Suppressor macrophage treated with lipopolysaccharide for 4 hours (primary cell): Measurements from ENCODE around the gene CPB1.

Experiments used
- DNase-seq: peaks from one replicate; pipeline ENCODE4 v3.0.0-alpha.2; 2020

Gene CPB1

GRCh38 chr3:148839805-148840204 lies 12.2 kb downstream of the CPB1 start:
- DNase-seq: no peak

GRCh38 chr3:148840451-148840850 lies 12.8 kb downstream of the CPB1 start:
- DNase-seq: no peak

- DNase-seq: peak; percentile 50
Observed at GRCh38 chr3:148845756-148846395, 18.3 kb downstream of the CPB1 start.

DNA sequence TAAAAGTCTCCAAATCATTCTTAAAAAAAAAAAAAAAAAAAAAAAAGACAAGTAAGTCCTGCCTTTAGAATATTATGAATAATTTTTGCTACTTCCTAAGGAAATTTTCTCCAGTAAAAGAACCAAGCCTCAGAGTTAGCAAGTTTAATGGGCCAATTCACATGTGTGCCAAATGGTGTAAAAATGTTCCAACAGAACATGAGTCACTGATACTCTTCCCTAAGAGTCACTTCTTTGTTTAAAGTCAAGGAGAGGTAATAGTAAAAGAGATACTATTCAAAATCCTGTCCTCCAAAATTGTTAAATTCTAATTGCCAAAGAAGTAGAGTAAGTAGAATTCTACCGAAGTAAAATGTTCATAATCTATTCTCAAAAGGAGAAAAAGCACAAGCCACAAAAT lies 19.7 kb downstream of the CPB1 start:
- no peak for DNase-seq

DNA sequence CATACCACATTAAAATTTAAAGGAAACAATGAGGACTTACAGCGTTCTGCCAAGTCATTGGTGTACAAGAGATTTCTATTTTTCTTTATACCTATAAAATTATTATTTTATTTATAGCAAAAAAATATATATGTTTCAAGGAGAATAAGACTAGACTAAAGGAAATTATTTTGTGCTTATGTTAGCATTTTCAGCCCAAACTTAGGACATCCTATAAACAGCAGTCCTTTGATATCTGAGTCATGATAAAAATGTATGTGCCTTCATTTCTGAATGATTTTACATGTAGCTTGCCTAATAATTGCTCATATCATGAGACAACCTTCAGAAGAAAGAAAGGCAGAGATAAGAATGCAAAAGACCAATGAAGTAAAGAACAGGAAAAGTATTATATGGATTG lies 20.8 kb downstream of the CPB1 start:
- DNase-seq: no peak

DNA sequence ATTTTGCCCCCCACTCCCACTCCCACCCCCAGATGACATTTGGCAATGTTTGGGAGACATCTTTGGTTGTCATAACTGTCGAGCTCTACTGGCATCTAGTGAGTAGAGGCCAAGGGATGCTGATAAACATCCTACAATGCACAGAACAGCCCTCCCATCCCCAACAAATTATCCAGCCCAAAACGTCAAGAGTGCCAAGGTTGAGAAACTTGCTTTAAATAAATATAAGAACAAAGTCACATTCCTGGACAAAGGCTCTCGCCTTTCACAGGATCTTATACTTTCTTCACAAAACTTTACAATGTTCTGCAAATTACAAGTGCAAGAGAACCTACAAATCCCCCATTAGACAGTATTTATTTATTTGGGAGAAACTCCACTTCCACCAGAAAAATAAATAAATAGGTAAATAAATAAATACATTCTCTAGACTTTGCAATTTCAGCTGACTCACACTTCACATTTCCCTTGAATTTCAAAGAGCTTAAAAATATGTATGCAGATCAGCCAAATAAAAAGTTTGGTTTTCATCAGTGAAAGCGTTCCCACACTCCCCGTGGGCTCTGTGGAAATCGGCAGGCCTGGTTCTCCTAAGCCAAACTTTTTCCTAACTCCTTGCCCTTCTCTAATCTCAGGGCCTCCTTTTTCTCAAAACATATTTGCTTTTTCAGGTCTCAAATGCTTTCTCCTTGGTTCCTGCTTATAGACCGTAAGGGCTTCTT lies 24.8 kb downstream of the CPB1 start:
- no peak for DNase-seq

DNA sequence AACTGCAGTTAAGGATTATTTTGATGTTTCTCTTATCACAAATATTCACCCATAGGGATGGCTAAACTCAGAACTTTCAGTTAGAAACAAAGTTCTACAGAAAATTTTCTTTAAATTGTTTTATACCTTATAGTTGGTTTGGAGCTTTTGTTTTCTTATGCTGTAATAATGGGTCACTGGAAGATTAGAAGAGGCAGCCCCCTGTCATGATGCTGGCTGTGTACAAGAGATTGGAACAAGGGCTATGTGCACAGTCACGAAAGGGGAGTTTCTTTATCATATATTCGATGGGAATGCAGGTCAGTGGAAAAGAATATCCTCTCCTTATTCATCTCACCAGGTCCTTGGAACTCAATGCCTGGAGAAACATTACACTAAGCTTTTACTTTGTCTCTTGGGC lies 25.5 kb downstream of the CPB1 start:
- no peak for DNase-seq

GRCh38 chr3:148854061-148854460 lies 26.4 kb downstream of the CPB1 start:
- DNase-seq: no peak

DNA sequence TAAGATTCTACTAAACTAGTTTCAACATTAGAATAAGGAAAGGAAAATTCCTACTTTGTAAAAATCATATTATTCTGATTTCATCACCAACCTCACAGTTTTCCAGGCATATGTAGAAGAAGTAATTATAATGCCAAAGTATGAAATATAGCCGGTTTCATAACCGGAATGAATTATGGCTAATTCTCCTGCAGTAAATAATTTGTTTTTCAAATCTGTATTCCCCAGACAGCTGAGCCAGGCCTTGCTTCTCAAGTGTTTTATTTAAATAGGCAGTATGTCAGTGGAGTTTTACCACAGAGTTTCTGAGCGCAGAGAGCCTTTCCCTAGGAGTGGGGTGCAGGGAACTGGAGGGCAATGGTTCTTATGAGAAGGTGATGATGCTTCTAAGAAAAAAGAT lies 28.8 kb downstream of the CPB1 start:
- DNase-seq: no peak

GRCh38 chr3:148857316-148857715 lies 29.7 kb downstream of the CPB1 start:
- no peak for DNase-seq

DNA sequence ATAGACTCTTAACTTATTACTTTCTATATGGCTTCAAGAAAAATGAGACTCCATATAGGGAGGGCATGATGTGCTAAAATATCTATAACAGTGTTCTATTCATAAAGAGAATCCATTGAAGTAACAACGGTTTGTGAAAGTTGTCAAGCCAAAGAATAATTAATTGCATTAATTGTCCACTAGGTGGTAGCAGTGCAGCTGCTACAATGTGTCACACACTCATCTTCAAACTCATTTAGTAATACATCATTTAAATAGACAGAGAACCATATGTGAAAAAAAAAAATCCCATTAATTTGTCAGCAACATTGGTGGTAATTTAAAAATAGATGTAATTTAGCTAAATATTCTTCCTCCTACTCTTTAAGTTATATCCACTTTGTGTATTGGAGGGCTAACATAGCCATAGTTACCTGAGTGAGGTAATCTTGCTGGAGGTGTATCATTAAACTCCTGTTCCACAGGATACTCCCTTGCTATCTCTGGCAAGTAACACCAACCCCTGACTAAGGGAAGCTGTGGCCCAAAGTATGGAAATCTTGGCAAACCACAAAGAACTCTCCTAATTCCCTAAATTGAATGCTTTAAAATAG lies 33.8 kb downstream of the CPB1 start:
- DNase-seq: peak; percentile 64

- DNase-seq: no peak
Observed at GRCh38 chr3:148863297-148863696, 35.7 kb downstream of the CPB1 start.

DNA sequence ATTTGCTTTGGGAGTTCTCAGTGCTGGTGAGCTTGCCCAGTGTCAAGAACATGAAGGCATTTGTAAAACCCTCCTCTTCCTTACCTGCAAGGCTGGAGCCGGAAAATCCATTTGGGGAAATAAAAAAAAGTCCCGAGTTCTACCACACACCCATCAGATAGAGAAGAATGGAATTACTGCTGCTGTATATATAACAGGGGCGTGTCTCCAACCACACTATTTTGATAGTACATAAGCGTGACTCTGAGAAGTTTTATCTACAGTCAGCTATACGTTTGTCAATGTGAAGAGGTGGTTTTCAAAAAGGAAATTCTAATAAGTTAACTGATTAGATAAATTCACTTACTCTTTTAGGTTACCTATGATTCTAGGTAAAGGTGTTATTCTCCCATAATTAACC lies 36.2 kb downstream of the CPB1 start:
- no peak for DNase-seq

DNA sequence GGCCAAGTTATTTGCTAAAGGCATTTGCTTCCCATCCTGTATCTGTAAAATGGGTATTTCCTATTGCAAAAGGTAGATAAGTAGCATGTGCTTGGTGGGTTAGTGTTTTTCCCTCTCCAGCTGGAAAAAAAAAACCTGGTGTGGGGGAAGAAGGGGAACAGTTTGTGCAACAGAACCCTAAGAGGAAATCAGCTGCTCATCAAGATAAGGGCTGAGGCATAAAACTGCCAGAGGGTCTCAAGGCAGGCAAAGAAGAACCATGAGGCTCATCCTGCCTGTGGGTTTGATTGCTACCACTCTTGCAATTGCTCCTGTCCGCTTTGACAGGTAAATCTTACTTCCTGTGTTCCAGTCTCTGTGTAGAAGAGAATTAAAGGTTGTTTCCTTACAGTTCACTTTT lies 37.4 kb downstream of the CPB1 start, which contains the start of gene CPA3:
TSS of gene CPA3 (plus strand) at position 248 of the 400 bp plus-strand sequence. CDS start at position 260, 12 bp downstream.
- DNase-seq: no peak

- no peak for DNase-seq
Observed at GRCh38 chr3:148866261-148866660, 38.6 kb downstream of the CPB1 start.

DNA sequence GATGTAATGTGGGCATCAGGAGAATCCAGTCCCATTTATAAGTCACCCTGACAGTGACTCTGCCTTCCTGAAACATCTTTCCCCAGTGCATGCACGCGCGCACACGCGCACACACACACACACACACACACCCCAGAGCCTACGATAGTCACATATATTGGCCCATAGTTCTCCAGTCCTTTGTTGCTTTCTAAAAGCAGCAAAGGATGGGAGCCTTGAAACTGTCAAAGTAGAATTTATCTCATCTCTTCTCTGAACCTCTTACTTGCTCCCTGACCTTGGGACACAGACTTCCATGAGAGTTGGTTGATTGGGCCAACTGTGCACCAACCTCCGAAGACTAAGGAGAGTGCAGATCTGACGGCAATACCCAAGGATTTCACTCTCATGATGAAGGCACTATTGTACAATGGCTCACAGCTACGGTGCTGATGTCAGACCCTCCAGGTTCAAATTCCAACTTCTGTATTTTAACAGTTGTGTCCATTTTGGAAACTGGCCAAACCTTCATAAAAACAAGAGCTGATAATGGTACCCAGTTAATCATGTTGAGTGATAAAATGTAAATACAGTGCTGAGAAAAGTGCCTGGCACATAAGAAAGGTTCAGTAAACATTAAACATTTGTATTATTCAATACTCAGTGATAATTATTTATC lies 45.8 kb downstream of the CPB1 start:
- DNase-seq: no peak

DNA sequence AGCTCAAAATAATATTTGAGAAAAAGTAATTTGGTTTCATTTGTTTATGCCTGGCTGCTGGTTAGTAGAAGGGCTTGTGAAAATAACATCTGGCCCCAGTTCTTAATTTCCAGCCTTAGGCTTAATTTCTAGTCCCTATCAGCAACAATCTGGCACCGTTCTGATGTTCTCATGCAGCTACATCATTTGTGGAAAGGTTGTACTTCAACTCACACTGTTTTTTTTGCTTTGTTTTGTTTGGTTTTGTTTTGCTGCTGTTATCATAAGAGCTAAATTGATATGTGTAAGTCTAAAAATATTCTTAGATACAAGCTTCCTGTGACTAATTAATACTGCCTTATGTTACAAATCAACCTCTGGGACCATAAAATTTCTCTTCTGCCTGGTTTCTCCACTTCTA lies 46.4 kb downstream of the CPB1 start:
- no peak for DNase-seq

- DNase-seq: no peak
Observed at GRCh38 chr3:148878095-148878494, 50.5 kb downstream of the CPB1 start.

GRCh38 chr3:148879256-148879655 lies 51.6 kb downstream of the CPB1 start:
- no peak for DNase-seq

GRCh38 chr3:148880681-148881080 lies 53.1 kb downstream of the CPB1 start:
- DNase-seq: peak; percentile 31

- no peak for DNase-seq
Observed at GRCh38 chr3:148881286-148881685, 53.7 kb downstream of the CPB1 start.

GRCh38 chr3:148882288-148882687 lies 54.7 kb downstream of the CPB1 start:
- no peak for DNase-seq

DNA sequence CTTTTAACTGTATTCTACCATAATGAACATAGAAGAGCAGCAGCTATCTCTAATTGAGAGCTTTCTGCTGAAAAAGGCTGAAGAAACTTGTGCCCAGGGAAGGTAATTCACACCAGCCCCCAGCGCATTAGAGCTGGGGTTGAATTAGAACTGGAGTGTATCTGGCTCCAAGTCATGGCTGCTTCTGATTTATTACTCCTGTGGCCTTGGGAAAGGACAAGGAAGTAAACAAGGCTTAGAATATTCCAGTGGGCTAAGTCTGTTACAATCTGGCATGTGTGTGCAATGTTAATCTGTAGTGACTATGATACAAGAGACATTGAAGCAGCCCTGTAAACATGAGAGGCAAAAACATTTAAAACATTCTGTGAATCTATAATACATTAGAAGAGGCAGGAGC lies 55.6 kb downstream of the CPB1 start:
- DNase-seq: no peak

DNA sequence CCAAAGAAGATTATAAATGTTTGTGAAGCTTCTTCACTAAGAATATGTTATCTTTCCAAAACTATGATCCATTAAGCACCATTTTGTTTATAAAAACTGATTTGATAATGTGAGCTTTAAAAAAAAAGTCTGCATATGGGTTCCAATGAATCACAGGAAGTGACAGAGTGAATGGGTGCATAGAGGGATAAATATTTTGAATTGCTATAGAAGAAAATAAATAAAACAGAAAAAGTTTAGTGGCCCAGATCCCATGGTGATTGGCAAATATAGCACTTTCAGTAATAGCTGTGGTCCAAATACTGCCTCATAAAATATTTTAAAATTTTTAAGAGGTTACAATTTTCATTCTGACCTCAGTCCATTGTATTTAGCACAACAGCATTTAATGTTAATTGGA lies 56.6 kb downstream of the CPB1 start:
- DNase-seq: no peak
